ENCODE results near the gene KIAA1217.

DNA sequence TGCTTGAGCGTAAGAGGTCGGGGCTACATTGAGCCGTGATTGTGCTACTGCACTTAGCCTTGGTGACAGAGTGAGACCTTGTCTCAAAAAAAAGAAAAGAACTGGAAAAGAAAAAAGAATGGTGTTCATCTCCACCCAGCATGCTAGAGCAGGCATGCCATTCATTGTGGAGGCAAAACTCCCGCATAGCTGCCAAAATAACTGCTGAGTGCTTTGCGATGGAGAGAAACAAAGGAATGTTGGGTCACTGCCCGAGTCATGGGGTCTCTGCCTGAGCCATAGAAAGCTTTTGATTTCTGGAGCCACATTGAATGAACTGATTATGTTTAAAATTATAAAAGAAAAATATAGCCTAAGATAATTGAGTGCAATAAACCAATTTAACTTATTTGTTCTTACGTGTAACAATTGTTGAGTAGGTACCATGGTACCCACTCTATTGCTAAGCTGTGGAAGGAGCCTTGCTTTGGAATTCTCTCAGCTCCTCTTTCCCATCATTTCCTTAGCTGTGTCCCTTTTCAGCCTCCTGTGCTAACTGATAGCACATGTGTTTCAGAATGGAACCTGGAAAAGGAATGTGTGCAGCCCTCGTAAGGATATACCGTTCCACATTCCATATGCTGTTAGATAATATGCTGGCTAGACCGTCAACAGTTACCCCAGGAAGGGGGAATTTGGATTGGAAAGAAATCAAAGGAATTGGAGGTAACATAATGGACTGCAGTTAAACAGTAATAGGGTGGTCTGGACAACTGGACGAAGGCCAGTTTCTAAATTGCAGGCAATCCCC is 99.0 kb downstream of the KIAA1217 start:
- TF ChIP-seq, protein P1, sequence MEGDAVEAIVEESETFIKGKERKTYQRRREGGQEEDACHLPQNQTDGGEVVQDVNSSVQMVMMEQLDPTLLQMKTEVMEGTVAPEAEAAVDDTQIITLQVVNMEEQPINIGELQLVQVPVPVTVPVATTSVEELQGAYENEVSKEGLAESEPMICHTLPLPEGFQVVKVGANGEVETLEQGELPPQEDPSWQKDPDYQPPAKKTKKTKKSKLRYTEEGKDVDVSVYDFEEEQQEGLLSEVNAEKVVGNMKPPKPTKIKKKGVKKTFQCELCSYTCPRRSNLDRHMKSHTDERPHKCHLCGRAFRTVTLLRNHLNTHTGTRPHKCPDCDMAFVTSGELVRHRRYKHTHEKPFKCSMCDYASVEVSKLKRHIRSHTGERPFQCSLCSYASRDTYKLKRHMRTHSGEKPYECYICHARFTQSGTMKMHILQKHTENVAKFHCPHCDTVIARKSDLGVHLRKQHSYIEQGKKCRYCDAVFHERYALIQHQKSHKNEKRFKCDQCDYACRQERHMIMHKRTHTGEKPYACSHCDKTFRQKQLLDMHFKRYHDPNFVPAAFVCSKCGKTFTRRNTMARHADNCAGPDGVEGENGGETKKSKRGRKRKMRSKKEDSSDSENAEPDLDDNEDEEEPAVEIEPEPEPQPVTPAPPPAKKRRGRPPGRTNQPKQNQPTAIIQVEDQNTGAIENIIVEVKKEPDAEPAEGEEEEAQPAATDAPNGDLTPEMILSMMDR (IDR thresholded peaks at IDR 0.05) = no peak
- no peak for TF ChIP-seq POLR2A (IDR thresholded peaks at IDR 0.05)

All from adrenal gland (tissue), 5 donors.